ENCODE results near the gene MYH9.

DNA sequence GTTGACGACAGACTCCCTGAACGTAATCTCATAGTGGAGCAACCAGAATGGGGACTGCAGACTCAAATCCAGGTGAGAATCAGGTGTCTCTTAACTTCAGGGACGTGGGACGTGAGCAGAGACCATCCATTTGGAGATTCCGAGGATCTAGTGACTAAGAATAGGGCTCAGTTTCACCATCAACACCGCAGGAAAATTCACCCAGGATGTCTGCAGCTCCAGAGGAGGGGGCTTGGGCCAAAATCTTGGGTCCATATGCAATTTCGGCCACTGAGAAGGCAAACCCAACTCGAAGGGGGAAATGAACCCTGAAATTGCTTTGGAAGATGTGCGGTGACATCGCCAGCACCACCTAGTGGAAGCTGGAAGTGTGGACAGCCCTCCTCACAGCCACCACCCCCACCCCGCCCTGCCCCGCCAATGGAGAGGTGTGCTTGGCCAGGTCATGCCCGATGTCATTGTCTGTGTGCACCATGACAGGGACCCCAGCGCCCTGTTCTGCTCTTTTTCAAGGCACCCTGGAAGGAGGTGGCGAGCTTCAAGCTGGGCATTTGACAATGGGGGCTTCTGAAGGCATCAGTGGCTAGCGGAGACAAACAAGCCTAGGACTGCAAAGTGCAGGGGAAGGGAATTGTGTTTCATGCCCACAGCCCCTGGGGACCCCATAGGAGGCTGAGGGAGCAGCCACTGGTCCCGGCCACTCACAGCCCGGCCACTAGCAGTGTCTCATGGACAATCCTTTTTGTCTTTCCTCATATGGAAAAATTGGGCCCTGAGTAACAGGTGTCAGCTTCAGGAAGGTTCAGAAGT is 110.1 kb downstream of the MYH9 start:
- TF ChIP-seq BHLHE40 (IDR thresholded peaks at IDR 0.05; ENCODE audit: borderline replicate concordance) (no peak), SP1 (IDR thresholded peaks at IDR 0.05) (no peak), NFRKB (IDR thresholded peaks at IDR 0.05) (no peak), LEF1 (IDR thresholded peaks at IDR 0.05; ENCODE audit: borderline replicate concordance) (no peak), ELF4 (IDR thresholded peaks at IDR 0.05) (no peak), CTBP1 (IDR thresholded peaks at IDR 0.05; ENCODE audit: borderline replicate concordance) (no peak), FOXM1 (IDR thresholded peaks at IDR 0.05; ENCODE audit: borderline replicate concordance) (no peak), FOXA1 (IDR thresholded peaks at IDR 0.05) (no peak), TARDBP (IDR thresholded peaks at IDR 0.05) (no peak), L3MBTL2 (conservative IDR thresholded peaks at IDR 0.05) (no peak)

Data from HEK293T (cell line).